HG03442 (cell line): ENCODE results near the gene WNT9A.

Experiments used
- ATAC-seq: cut with Tn5 transposase; IDR thresholded peaks from one replicate; pipeline ENCODE4 v1.9.1; 2021; ENCODE audit warnings: mild to moderate bottlenecking, moderate library complexity; ENCODE audit not compliant: unreplicated experiment

Gene WNT9A

GRCh38 chr1:227925582-227926198 is 22.0 kb downstream of the WNT9A start:
- no peak for ATAC-seq

GRCh38 chr1:227924833-227925574 is 22.7 kb downstream of the WNT9A start:
- ATAC-seq: no peak

GRCh38 chr1:227924168-227924832 is 23.4 kb downstream of the WNT9A start:
- ATAC-seq: no peak

GRCh38 chr1:227923353-227924167 is 24.2 kb downstream of the WNT9A start:
- no peak for ATAC-seq

GRCh38 chr1:227922501-227923352 is 25.0 kb downstream of the WNT9A start:
- no peak for ATAC-seq

GRCh38 chr1:227921461-227922185 is 26.1 kb downstream of the WNT9A start:
- no peak for ATAC-seq

GRCh38 chr1:227920896-227921295 is 26.8 kb downstream of the WNT9A start:
- no peak for ATAC-seq

GRCh38 chr1:227920426-227920825 is 27.3 kb downstream of the WNT9A start:
- ATAC-seq: no peak

- no peak for ATAC-seq
Measured at GRCh38 chr1:227919906-227920305, 27.8 kb downstream of the WNT9A start.

GRCh38 chr1:227918736-227919135 is 29.0 kb downstream of the WNT9A start:
- no peak for ATAC-seq

- ATAC-seq: no peak
Measured at GRCh38 chr1:227918083-227918700, 29.5 kb downstream of the WNT9A start.

- ATAC-seq: no peak
Measured at GRCh38 chr1:227917081-227917950, 30.4 kb downstream of the WNT9A start.

- ATAC-seq: no peak
Measured at GRCh38 chr1:227916655-227917054, 31.1 kb downstream of the WNT9A start.

- ATAC-seq: no peak
Measured at GRCh38 chr1:227915564-227916553, 31.9 kb downstream of the WNT9A start.

- no peak for ATAC-seq
Measured at GRCh38 chr1:227914801-227915563, 32.8 kb downstream of the WNT9A start.
